GM10266 (cell line): Measurements from ENCODE around the gene COL9A3.

ENCODE experiments used
- DNase-seq: peaks from one replicate; pipeline ENCODE4 v3.0.0; 2012; ENCODE audit errors: extremely low spot score
- TF ChIP-seq, protein P1 (sequence below): IDR thresholded peaks from 2 replicates; pipeline ENCODE4 v1.5.1; 2012; ENCODE audit warnings: mild to moderate bottlenecking, low read depth; ENCODE audit not compliant: control insufficient read depth, insufficient read depth; ENCODE audit errors: missing control alignments

Gene COL9A3

DNA sequence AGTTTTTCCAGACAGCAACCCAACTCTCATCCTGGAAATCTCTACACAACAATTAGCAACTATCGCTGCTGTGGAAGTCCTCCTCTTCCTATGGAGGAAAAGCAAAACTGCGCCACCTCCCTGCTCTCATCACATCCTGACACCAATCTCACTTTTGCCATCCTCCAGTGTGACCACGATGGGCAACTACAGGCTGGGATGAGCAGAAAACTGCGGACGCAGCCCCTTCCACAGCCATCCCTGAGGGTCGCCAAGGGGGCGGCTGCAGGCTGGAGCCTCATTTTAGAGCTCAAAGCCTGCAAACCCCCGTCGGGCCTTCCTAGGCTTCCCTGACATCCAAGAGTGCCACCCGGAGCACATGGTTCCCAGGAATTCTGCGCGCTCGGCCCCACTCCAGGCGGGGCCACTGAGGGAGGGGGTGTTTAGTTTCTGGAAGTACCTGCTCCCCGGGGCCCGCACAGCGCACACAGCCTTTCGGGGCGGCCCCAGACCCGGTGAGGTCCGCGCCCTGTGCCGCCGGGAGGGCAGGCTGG lies 43.6 kb downstream of the COL9A3 start:
- DNase-seq: no peak
- TF ChIP-seq, protein P1, sequence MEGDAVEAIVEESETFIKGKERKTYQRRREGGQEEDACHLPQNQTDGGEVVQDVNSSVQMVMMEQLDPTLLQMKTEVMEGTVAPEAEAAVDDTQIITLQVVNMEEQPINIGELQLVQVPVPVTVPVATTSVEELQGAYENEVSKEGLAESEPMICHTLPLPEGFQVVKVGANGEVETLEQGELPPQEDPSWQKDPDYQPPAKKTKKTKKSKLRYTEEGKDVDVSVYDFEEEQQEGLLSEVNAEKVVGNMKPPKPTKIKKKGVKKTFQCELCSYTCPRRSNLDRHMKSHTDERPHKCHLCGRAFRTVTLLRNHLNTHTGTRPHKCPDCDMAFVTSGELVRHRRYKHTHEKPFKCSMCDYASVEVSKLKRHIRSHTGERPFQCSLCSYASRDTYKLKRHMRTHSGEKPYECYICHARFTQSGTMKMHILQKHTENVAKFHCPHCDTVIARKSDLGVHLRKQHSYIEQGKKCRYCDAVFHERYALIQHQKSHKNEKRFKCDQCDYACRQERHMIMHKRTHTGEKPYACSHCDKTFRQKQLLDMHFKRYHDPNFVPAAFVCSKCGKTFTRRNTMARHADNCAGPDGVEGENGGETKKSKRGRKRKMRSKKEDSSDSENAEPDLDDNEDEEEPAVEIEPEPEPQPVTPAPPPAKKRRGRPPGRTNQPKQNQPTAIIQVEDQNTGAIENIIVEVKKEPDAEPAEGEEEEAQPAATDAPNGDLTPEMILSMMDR: no peak

DNA sequence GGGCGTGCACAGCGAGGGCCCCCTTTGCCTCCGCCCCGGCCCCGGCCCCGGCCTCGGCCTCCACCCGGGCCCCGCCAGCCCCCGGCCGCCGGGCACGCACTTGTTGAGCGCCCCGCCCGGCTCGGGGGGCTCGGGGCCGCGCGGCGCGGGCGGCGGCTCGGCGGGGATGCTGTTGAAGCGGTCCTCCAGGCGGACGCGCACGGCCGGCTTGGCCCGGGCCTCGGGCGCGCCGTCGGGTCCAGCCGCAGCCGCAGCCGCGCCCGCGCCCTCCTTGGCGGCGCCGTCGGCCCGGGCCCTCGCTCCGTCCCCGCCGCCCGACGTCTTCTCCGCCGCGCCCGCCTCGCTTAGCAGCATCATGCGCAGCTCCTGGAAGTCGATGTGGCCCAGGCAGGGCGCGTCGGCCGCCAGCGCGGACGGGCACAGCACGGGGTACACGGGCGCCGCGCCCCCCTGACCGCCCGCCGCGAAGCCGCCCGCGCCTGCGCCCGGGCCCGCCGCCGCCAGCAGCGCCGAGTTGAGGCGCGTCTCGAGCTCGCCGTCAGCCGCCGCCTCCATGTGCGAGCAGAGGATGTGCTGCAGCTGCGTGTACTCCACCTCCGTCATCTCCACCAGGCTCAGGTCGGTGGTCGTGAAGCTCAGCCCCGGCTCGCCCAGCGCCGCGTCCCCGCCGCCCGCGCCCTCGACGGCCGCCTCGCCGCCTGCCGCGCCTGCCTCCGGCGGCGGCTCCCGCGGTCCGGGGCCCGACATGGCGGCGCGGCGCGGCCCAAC lies 44.3 kb downstream of the COL9A3 start:
- DNase-seq: no peak
- TF ChIP-seq, protein P1: no peak

DNA sequence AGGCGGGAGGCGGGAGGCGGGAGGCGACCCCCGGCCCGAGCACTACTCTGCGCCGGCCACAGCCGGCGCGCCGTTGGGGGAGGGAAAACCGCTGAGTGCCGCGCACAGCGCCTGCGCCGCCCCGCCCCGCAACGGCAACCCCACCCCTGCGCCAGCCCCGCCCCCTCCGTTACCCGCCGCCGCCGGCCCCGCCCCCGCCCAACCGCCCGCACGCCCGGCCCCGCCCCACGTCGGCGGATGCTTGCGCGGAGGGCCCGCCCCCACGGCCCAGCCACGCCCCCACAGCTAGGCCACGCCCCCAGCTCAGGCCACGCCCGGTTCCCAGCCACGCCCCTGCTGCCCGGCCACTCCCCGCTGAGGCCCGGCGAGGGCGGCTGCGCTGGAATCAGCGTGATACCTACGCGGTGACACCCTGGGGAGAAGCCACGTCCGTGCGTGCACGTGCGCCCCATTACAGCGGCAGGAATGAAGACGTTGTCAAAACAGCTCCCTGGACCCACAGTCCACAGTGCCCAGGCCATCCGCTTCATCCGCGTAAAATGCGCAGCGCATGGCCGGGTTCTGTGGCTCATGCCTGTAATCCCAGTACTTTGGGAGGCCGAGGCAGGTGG lies 45.0 kb downstream of the COL9A3 start, which contains the start of gene TCFL5:
TCFL5 (minus strand) TSS at position 97 of the 611 bp plus-strand sequence. CDS start 152 bp downstream, outside the sequence.
- TF ChIP-seq, protein P1: no peak
- peak; percentile 99 for DNase-seq

DNA sequence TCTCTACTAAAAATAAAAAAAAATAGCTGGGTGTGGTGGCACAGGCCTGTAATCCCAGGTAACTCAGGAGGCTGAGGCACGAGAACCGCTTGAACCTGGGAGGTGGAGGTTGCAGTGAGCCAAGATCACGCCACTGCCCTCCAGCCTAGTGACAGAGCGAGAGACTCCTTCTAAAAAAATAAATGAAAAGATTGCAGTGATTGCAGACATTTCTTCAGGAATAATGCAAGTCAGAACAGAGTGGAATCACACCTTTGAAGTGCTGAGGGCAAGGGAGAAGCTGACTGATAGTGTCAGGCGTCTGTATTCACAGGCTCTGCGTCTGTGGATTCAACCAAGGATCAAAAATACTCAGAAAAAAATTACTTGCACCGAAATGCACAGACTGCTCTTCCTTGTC lies 47.4 kb downstream of the COL9A3 start:
- no peak for DNase-seq
- TF ChIP-seq, protein P1: no peak

DNA sequence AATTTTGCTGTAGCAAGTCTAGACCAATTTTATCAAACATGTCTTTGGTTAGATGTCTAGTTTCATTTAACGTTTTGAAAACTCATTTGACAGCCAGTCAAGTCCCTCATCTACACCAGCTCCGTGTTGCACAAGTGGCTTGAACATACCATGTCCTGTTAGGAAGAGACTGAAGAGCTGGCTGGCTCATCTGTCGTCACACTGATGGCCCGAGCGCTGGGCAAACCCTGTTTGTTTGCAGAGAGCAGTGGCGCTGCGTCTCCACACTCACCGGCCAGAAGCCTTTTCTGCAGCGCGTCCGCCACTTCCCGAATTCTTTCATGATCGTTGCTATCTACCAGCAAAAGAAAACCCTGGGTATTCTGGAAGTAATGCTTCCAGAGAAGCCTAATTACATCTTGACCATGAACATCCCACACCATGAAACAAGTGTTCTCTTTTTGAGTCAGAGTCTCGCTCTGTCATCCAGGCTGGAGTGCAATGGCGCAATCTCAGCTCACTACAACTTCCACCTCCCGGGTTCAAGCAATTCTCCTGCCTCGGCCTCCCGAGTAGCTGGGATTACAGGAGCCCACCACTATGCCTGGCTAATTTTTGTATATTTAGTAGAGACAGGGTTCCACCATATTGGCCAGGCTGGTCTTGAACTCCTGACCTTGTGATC lies 55.5 kb downstream of the COL9A3 start:
- DNase-seq: no peak
- TF ChIP-seq, protein P1: no peak

DNA sequence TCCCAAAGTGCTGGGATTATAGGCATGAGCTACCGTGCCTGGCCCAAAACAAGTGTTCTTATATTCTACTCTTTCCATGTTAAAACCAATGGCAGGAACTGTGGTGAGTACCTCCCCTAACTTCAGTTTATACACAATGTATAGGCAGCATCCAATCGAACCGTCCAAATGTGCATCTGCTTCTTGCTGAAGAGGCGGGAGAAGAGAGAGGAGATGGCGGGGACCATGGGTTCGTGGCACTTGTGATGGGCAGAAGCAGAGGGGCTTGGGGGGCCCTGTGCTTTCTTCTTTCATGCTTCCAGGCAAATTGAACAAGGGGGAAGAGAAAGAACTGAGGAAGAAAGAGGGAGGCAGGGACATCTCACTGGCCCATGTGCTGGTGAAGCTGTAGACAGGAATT lies 56.0 kb downstream of the COL9A3 start:
- DNase-seq: no peak
- TF ChIP-seq, protein P1: no peak
